Activated T-helper 1 cell treated with anti-CD3 and anti-CD28 coated beads, Interleukin-2, amount 50 U/mL, for 16 hours (primary cell): ENCODE data around the gene TUBGCP6.

Experiments
- DNase-seq, 2 donors: peaks; one replicate each; pipeline ENCODE4 v3.0.0-alpha.2; 2020; ENCODE audit warnings: low read depth in 1 of 2, low spot score in 1 of 2

Gene TUBGCP6

DNA sequence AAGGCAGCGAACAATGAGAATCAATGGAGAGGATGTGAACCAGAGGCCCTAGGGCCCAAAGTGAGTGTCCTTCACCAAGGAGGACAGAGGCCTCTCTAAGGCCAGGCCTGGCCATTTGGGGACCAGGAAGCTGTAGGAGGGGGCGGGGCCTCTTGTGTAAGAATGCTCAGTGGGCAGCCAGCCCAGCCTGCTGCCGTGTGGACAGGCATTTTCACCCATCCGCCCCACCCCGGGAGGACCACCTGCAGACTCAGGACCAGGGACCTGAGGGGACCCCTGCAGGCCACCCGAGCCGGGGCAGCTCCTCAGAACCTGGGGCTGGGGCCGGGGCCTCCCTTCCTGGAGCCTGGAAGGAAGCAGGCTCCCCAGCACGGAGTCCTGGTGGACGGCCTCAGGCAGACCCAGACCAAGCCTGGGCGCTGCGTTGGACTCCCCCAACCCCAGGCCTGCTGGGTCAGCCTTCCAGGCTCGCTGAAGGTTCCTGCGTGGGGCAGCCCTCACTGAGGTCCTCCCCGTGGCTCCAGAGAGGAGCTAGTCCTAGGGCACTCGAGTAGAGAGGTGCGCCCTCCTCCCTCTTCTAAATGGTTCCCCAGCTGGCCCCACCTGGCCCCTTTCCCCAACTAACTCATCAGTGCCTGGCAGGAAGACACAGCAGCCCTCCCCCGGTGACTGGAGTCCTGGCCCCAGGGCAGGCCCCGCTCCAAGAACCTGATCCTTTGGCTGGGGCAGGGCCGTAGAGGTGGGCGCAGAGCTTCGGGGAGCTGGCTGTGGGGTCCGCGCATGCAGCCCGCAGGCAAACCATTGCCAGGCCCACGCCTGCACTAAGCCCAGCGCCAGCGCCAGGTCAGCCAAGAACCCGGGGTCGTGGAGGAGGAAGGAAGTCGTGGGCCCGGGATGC lies 60.6 kb downstream of the TUBGCP6 start:
- DNase-seq = no peak

DNA sequence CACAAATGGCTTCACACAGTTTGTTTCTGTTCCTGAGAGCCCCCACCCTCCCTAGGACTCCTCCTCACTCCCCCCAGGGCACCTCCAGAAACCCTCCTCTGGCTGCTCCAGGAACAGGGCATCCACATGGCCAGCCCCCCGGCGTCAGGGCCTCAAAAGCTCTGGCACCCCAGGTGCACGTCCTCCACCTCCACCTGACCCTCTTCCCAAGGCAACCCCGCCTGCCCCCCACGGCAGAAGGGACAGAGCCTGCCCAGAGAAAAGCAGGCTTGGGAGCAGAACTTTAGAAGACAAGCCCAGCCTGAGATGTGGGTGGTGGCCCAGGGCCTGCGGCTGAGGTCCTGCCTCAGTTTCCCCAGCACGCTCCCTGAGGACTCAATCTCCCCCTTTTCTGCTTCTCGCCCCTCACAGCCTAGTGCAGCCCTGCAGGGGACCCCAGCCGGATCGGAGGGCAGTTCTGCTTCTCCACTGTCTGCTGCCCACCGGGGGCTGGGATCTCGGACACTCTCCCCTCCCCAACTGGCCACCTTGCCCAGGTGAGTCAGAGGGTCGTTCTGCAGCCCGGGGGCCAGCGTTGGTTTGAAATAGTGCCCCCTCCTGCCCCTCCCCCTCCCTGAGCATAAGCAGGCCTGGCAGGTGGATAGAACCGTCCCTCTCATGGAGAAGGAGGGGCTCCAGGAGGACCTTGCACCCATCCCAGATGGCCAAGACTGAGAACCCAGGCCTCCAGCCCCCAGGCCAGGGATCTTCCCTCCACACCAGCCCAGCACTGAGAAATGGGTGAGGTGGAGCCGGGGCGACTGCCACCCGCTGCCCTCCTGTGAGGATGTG lies 61.5 kb downstream of the TUBGCP6 start:
- no peak for DNase-seq

DNA sequence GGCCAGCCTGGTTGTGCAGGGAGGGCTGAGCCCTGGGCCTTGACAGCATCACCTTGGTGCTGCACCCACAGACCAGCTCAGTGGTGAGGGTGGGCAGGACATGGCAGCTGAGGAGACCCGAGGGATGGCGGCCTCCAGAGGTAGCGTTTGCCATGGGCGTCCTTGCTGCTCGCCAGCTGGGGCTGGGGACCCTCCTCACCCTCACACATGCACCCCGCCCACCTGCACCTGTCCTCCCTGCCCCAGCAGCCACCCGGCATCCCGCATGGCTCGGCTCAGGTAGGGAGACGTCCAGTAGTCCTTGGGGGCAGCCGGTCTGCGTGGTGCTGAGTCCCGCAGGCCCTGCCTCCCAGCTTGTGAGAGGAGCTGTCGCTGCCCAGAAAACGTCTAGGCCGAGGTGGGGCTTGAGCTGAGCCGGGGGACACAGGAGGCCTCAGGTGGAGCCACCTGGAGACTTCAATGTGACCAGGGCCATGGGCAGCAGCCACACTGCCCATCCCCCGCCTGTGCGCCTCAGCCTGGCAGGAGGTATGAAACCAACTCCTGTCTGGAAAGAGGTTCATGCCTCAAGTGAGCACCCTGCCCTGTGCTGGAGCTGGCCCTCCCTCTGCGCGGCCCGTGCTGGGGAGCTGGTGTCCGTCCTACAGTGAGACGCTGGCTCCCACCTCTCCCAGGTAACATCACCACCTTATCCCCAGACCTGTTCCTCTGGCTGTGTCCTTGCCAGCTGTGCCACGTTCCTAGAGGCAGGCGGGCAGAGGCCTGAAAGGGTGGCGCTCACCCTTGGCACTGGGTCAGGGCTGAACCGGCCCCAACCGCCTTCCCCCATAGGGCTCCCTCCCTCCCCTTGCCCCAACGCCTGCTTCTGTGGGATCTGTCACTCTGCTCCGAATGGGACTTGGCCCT lies 62.4 kb downstream of the TUBGCP6 start:
- DNase-seq = no peak

DNA sequence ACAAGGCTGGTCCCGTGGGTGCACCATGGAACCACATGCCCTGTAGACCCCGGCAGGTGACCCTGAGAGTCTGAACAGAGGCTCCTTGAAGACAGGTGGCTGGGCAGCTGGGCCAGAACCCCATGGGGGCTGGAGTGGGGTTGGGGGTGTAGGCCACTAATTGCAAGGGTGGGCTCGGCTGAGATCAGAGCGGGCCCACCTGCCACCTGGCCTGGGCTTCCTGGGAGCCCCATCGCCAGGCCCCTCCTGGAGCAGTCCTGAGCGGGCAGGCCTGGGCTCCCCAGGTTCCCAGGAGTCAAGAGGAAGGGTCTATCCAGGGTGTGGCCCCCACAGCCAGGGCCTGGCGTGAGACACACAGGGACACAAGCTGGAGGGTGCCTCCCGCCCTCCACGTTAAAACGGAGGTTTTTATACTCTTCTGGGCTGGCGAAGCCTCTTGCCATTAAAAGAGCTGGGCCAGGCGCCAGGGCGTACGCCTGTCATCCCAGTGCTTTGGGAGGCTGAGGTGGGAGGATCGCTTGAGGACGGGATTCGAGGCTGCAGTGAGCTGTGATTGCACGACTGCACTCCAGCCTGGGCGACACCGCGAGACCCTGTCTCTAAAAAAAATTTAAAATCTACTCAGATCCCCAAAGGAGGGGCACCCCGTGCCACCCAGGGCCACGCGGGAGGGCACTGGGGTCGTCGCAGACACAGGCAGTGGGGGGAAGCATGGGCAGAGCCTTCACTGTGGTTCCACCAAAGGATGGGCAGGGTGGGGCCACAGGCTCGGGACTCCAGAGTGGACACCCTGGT lies 63.9 kb downstream of the TUBGCP6 start:
- DNase-seq = no peak

DNA sequence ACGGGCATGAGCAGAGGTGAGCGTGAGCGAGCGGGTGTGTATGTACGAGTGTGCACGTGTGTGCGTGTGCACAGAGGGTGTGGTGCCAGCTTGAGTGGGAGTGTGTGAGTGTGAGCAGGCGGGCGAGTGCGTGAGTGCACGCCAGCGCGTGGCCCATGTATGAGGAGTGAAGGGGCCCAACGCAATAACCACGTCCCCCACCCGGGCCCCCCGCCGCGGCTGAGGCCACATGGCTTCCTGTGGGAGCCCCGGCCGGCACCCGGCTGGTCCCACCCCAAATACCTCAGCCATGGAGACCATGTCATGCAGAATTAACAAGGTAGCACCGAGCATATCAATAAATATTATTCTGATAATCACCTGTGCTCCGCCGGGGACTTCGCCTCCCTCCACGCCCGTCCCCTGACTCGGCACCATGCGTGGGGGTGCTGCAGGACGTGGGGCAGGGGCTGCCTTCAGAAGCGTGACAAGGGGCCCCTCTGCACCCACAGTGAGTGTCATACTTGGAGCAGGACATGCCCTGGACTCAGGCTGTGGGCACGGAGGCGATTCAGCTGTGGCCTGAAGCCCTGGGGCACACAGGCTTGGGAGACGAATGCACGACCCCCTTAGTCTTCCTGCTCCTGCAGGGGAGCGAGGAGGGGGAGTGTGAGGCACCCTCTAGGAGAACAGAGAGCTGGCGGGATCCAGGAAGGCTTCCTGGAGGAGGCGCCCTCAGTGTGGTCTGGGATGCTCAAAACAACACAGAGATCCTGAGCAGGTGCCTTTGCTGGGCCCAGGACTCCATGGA lies 64.7 kb downstream of the TUBGCP6 start:
- no peak for DNase-seq

DNA sequence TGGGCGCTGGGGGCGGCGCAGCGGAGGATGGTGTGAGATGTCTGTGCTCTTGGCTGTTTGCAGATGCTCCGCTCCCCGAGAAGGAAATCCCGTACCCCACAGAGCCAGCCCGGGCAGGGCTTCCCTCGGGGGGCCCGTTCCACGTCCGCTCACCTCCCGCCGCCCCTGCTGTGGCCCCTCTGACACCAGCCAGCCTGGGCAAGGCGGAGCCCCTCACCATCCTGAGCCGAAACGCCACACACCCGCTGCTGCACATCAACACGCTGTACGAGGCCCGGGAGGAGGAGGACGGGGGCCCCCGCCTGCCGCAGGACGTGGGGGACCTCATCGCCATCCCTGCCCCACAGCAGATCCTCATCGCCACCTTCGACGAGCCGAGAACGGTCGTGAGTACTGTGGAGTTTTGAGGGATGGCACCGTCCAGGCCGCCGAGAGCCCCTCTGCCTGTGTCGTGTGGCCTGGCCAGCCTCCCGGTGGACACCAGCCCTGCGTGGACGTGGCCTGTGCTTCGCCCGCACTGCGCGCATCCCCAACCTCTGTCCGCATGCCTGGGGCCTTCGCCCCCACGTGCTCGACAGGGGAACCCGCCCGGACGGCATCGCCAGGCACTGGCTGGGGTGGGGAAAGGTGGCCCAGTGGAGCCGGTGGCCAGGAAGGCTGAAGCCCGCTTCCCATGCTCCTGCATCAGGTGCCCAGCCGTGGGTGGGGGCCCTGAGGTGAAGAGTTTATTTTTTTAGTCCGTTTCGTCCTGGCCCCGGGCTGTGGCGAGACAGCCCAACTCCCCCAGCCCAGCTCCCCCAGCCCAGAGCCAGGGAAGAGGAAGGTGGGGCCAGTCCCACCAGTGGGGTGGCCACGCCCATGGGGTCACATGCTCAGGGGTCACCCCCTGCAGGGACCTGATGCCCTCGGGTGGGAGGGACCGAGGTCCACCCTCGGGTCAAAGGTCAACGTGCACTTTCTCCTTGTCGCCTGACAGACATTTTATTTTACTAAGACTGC lies 65.7 kb downstream of the TUBGCP6 start:
- DNase-seq = no peak

DNA sequence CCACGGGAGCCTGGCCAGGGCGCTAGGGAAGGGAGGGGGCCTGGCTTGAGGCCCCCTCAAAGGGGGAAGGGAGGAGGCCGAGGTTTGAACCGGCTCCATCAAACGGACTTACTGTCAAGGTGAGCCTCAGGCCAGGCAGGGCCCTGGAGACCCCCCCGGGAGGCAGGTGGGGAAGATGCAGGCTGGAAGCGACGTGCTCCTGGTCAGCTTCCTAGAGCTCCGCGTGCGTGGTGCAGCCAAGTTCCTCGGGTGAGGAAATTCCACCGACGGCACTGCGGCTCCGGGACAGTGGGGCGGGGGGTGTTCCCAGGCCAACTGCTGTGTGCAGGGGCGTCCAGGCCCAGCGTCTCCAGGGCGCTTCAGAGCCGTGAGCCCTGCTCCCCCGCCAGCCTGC lies 66.4 kb downstream of the TUBGCP6 start:
- no peak for DNase-seq

DNA sequence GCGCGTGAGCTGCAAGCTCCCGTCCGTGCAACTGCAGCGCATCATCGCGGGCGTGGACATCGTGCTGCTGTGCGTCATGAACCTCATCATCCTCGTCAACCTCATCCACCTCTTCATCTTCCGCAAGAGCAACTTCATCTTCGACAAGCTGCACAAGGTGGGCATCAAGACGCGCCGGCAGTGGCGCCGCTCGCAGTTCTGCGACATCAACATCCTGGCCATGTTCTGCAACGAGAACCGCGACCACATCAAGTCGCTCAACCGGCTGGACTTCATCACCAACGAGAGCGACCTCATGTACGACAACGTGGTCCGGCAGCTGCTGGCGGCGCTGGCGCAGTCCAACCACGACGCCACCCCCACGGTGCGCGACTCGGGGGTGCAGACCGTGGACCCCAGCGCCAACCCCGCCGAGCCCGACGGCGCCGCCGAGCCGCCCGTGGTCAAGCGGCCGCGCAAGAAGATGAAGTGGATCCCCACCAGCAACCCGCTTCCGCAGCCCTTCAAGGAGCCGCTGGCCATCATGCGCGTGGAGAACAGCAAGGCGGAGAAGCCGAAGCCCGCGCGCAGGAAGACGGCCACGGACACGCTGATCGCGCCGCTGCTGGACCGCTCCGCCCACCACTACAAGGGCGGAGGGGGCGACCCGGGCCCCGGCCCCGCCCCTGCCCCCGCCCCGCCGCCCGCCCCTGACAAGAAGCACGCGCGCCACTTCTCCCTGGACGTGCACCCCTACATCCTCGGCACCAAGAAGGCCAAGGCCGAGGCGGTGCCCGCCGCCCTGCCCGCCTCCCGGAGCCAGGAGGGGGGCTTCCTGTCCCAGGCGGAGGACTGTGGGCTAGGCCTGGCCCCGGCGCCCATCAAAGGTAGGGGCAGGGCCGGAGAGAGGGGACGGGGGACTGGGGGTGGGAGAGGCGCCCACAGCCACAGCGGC lies 67.0 kb downstream of the TUBGCP6 start:
- DNase-seq = no peak

DNA sequence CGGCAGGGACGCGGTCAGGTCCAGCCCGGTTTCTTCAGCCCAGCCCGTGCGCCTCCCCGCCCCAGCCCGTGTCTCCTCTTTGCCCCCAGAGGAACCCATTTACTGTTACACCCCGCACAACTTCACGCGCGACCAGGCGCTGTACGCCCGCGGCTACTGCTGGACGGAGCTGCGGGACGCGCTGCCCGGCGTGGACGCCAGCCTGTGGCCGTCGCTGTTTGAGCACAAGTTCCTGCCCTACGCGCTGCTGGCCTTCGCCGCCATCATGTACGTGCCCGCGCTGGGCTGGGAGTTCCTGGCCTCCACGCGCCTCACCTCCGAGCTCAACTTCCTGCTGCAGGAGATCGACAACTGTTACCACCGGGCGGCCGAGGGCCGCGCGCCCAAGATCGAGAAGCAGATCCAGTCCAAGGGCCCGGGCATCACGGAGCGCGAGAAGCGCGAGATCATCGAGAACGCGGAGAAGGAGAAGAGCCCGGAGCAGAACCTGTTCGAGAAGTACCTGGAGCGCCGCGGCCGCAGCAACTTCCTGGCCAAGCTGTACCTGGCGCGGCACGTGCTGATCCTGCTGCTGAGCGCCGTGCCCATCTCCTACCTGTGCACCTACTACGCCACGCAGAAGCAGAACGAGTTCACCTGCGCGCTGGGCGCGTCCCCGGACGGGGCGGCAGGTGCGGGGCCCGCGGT lies 67.8 kb downstream of the TUBGCP6 start:
- DNase-seq = no peak

DNA sequence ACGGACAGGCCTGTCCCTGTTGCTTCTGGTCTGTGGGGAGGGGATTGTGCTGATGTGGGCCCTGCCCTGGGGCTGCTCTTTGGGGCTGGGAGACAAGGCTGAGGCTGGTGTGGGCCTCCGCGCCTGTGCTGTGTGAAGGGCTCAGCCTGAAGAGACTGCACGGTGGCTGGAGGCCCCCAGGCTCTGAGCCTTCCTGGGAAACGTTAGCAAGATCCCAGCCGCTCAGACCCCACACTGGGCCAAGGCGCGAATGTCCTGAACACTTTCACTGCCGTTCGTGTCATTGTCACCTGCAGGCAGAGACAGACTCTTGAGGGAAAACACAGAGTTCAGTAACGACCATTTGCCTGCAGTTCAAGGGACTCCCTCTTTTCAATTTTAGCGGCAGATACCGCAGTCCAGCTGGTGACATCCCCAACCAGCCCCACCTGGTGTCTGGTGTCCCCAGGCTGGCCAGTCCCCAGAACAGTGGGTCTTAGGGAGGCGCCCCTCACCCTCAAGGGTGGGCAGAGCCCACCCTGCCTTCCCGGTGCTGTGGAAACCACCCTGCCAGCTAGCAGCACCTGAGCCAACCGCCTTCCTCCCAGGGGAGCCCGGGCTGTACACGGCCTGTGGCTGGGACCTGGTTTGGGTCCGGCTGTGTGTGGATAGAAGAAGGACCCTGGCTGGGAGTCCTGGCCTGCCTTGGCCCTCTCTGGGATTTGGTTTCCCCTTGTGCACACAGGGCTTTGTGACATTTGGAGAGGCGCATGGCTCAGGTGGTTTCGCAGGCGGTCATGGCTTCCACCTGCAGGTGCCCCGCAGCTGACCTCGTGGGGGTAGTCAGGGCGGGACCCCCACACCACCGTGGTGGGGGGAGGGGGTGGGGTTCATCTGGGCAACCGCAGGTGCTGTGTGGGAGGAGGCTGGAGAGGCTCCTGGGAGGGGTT lies 68.6 kb downstream of the TUBGCP6 start:
- DNase-seq = no peak

DNA sequence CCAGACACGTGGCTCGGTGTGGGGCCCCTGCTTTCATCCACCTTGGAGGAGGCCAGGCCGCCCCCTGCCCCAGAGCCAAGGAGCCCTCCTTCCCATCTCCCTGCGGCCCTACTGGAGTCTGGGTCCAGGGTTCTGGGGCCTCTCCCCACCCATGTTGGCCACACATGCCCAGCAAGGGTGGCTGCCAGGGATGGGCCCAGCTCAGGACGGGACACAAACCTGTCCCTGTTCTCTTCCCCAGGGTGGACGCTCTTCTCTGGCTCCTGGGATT lies 69.7 kb downstream of the TUBGCP6 start:
- DNase-seq = no peak

DNA sequence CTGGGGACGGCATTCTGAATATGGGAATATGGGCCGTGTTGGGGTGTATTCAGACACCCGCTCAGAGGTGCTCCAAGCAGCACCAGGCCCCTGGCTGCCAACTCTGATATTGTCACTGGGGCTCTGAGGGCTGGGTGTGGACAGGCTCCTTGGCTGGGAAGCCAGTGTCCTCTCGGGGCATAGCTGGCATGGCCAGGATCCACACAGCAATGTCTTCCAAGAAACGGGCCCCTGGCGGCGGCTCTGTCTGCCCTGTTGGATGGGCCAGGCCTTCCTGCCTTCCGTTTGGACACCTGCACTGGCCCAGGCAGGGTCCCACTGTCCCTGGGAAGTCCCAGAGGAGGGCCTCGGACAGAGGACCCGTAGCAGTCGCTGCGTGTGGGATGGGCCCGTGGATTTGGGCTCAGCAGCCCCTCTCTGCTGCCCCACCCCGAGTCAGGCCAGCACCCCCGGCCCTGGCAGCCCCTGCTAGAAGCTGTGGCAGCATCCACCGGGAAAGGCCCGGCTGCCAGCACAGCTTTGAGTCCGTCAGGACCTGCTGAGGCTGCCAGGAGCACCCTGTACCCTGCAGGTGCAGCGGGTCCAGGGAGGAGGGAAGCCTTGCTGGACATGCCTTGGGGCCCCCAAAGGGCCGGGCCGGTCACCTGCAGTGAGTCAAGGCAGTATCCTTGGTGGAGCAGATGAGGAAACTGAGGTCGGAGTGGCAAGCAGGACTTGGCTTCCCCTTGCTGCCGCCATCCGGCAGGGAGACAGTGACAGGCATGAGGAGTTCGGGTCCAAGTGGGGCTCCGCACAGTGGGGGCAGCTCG lies 70.2 kb downstream of the TUBGCP6 start:
- DNase-seq = no peak

DNA sequence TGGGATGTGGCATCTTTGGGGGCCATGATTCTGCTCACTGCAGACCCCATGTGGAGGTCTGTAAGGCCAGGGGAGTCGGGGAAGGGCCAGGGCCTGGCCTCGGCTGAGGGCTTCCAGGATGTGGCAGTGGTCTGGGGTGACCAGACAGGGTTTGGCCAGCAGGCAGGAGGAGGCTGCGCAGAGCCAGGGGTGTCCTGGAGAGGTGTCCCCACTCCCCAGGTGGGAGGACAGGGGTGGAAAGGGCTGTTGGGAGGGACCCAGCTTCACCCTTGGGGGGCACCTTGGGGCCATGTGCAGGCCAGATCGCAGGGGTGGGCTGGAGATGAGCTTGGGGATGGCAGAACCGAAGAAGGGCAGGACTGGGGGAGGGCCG lies 70.9 kb downstream of the TUBGCP6 start:
- DNase-seq = no peak

DNA sequence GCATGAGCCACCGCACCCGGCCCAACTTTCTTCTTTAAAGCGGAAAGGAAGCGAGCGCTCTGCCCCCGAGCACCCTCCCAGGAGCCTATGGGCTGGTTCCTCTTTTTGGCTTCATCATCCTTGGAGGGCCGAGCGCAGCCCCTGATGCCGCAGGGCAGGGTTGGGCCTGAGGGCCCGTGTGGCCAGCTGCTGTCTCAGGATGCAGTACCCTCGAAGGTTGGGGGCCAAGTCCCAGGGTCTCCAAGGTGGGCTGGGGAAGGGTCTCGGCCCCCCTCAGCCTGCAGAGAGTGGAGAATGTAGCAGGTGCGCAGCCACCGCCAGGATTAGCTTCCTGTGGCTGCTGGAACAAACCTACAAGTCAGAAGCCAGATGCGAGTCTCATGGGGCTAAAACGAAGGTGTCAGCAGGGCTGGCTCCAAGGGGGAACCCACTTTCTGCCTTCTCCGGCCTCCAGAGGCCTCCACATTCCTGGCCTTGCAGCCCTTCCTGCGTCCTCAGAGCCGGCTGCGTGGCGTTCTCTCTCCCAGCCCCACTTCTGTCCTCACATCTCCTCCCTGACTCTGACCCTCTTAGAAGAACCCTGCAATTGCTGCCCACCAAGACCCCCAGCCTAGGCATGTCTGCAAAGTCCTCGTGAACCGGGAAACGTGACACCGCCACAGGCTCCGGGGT lies 71.4 kb downstream of the TUBGCP6 start:
- no peak for DNase-seq

DNA sequence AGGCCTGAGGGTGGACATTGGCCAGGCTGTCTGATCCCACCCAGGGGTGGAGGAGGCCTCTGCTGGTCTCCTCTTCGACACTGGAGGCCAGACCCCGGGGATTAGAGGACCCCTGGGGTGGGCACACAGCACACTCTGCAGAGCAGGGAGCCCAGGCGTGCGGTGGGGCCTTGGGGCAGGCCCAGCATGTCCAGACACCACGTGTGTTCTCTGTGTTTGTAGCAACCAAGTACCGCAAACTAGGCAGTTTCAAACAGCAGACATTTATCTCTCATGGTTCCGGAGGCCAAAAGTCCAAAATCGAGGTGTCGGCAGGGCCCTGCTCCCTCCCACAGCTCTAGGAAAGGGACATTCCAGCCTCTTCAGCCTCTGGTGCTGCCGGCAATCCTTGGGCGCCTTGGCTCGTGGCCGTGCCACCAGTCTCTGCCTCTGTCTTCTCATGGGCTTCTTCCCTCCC lies 72.8 kb downstream of the TUBGCP6 start:
- no peak for DNase-seq
